GM19025 (cell line): ENCODE results near the gene ADAMTSL1.

Experiments used
- ATAC-seq: cut with Tn5 transposase; IDR thresholded peaks from one replicate; pipeline ENCODE4 v1.9.1; 2021; ENCODE audit warnings: mild to moderate bottlenecking, low read depth, moderate library complexity; ENCODE audit not compliant: unreplicated experiment

Gene ADAMTSL1

GRCh38 chr9:18545636-18546360 is 71.8 kb downstream of the ADAMTSL1 start:
- no peak for ATAC-seq

DNA sequence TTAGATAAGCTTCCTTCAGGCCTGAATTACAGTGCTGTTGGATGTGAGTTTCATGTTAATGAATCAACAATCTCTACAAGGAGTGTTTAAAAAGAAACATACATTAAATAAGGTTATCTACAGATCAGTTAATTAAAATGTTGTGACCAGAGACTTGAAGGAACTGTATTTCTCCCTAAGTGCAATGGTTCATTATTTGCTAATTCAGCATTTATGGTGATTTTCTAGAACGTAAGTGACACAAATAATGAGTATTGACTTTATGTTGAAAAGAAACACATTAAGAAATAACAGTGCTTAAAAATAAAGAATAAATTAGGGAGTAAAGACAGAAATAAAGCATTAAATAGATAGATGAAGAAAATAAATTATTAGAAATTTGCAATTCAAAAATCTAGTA is 74.5 kb downstream of the ADAMTSL1 start:
- ATAC-seq, result no peak

DNA sequence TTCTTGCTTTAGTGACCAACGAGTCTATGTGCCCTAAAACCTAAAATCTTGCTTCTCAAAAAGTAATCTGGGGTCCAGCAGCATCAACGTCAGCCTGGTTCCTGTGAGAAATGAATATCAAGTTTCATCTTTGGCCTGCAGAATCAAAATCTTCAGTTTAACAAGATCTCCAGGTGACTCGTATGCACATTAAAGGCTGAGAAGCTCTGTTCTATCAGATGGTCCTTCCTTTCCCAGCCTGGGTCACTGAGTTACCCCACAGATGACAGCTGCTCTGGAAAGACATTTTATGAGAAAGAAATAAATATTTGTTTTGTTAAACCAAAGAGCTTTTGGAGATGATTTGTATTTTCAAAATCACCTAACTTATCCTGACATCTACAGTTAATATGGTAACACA is 75.8 kb downstream of the ADAMTSL1 start:
- ATAC-seq, result no peak

DNA sequence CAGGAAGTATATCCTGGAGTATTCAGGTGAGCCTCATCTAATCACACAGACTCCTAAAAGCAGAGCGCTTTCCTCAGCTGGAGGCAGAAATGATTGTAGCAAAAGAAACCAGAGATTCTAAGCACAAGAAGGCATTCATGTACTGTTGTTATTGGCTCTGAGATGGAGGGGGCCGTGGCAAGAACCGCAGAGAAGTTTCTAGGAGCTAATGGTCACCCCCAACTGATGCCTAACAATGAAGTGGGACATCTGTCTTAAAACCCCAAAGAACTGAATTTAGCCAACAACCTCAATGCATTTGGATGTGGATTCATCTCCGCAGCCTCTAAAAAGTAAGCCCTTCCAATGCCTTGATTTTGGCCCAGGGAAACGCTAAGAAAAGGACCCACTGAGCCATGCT is 76.3 kb downstream of the ADAMTSL1 start:
- no peak for ATAC-seq

DNA sequence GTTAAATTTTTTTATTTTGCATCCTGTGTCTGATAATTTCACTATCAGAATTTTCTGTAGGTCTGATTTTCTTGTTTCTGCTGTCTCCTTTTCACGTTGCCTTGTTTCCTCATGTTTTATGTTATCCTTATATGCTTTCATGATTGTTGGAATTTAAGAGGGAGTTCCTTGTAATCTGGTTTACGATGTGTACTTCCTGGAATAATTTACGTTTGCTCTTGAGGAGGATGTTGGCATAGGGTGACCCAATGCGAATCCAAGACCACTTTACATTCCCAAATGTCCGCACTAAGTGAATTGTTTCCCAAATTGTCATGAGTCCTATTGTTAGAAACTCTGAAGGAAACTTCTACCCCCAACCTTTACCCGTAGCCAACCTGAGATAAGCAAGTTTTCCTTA is 80.3 kb downstream of the ADAMTSL1 start:
- no peak for ATAC-seq

DNA sequence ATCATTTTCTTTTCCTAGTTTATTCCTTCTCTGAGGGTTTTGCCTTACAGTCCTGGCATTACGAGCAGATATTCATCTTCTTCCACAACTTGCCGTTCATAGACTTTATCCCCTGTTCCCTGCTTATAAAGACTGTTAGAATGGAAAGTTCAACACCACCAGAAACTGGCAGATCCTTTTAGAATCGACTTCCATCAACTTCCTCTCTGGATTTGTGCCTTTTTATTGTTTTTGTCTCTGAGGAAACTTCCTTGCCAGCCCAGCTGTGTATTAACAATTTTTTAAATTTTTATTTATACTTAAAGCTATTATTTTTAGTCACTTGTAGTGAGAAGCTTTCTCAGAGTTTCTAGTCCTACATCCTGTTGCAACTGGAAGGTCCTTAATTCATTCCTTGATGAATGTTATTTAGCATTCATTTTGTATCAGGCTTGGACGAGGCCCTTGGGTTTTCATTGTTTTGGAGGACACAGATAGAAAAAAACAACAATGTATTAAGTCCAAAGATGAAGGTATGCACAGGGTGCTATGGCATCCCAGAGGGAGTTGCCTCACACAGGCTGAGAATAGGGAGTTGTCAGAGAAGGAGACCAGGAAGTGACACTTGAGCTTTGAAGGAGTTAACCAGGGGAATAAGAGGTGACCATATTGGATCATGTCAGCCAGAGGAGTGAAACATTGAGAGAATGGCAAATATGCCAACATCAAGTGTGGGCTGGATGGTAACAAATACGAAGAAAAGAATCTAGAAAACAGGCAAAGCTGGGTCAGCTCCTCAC is 81.3 kb downstream of the ADAMTSL1 start:
- no peak for ATAC-seq

DNA sequence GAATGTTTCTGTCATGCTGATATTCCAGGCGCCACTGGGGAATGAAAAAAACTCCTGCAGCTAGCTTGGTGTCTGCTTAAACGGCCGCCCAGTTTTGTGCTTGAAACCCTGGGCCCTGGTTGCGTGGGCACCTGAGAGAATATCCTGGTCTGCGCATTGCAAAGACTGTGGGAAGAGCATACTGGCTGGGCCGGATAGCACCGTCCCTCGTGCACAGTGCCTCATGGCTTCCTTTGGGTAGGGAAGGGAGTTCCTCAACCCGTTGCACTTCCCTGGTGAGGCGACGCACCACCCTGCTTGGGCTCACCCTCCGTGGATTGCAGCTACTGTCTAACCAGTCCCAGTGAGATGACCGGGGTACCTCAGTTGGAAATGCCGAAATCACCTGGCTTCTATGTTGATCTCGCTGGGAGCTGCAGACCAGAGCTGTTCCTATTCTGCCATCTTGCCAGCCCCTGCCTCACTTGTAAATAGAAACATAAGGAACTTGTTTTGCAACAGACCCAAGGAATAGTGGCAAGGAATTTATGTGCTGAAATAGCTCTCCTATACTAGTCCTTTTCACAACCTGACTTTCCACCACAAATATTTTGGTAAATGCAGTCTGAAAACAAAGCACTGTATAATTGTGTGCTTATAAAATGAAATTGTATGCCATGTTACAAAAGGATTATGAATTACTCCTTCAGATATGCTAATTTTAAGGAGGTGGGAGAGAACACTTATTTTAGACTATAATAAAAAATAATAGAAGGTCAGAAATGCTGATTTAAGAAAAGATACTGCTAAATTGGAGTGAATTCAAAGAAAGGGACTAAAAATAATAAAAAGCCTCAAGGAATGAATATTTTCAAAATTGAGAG is 90.3 kb downstream of the ADAMTSL1 start:
- no peak for ATAC-seq

DNA sequence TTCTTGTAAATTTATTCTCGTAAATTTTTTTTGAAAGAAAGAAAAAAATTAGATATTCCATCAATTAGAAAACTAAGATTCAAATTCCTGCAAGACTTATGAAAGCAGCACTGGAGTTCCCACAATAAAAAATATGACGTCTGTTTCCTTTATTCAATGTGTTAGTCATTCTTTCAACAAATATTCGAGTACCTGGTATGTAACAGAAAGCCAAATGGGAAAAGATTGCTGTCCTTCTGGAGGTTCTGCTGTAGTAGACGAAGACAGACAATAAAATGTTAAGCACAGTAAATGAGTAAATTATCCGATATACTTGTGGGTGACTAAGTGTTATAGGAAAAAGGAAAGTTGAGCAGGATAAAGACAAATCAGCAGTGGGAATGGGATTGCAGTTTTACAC is 92.2 kb downstream of the ADAMTSL1 start:
- ATAC-seq, result no peak

GRCh38 chr9:18568973-18569372 is 95.0 kb downstream of the ADAMTSL1 start:
- ATAC-seq, result no peak

DNA sequence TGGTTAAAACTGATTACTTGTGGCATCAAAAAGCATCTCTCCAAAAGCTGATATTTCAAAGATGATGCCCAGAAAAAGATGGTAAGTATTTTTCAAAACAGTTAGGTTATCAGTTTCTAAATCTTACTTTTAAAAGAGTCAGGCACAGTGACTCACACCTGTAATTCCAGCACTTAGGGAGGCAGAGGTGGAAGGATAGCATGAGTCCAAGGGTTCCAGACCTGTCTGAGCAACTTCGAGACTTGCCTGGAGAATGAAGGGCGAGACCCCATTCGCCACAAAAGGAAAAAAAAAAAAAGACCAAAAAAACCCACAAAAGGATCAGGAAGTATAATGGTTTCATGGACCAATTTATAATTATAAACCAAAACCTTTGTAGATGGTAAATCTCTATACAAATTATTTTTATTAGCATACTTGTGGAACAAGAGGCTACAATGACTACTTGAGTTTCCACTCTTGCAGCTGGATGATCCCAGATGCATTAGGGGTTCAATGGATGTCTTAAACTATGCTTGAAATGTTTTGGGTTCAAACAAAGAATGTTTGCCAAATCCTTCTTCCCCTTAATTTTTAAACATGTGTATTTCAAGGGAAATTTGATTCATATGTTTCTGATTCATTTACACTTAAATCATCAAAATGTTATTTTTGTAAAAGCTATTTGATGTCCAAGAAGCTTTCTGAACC is 96.1 kb downstream of the ADAMTSL1 start:
- ATAC-seq, result no peak

- no peak for ATAC-seq
These were observed 99.1 kb downstream of the ADAMTSL1 start for GRCh38 chr9:18573021-18573556.

GRCh38 chr9:18575686-18576085 is 101.7 kb downstream of the ADAMTSL1 start:
- no peak for ATAC-seq

DNA sequence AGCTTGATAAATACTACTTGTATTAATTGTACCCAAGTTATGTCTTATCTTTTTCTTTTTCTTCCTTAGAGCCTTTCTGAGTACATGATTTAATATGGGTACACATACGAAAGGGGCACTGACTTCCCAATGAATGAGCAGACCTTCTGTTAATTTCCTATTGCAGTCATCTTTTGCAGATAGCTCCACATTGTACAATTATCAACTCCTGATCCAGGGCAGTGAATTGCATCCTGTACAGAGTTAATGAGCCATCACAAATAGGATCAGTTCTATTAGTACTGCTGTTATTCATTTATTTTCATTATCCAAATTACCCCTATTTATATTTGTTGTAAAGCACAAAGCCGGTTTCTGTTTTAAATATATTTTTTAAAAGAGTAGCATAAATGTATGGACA is 105.6 kb downstream of the ADAMTSL1 start:
- no peak for ATAC-seq

DNA sequence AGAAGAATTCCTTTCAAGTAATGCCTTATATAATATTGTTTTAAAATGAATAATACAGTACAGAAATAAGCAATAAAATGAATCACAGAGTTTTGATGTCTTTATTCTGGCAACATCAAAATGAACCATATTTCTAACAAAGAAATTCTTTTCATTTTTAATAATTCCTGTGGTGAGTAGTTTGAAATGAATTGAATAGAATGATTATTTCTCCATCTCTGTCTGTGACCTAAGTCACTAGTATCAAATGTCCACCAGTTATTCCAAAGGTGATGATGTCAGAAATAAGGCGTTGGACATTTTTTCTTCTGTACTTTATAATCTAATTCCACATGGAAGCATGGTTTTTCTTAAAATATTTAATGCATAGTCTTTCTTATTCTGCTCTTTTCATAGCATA is 106.2 kb downstream of the ADAMTSL1 start:
- ATAC-seq, result no peak

DNA sequence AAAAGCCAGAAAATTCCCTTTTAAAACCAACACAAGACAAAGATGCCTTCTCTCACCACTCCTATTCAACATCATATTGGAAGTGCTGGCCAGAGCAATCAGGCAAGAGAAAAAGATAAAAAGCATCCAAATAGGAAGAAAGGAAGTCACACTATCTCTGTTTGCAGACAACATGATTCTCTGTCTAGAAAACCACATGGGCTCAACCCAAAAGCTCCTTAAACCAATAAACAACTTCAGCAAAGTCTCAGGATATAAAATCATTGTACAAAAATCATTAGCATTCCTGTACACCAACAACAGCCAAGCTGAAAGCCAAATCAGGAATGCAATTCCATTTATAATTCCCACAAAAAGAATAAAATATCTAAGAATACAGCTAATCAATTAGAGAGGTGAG is 112.0 kb downstream of the ADAMTSL1 start:
- ATAC-seq, result no peak

- no peak for ATAC-seq
These were observed 114.0 kb downstream of the ADAMTSL1 start for GRCh38 chr9:18588002-18588401.

GRCh38 chr9:18591261-18591660 is 117.3 kb downstream of the ADAMTSL1 start:
- ATAC-seq, result no peak

DNA sequence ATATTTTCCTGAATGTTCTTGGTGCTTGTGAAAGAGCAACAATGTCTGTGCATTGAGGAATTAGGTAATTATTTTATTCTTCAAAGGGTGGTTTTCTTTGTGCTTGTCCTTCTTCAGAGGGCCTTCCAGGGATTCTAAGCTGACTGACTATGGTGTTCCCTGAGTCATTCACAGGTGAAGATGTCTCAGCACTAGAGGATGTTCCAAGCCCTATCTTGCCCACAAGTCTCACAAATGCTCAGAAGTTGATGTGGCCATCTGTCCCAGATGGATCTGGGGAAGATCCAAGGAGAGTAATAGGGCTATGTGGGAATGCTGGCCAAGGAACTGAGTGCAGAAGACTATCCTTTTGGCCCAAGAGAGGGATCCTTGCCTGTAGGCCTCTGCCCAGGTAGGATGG is 120.9 kb downstream of the ADAMTSL1 start:
- no peak for ATAC-seq

- no peak for ATAC-seq
These were observed 121.6 kb downstream of the ADAMTSL1 start for GRCh38 chr9:18595597-18595996.

GRCh38 chr9:18596920-18597319 is 123.0 kb downstream of the ADAMTSL1 start:
- no peak for ATAC-seq
